ENCODE data around the gene PHKA1. TPM values are rescaled to one million over a fixed set of nuclear protein-coding genes. Genes with fewer than 3 reads are reported as not detected.
A peak's percentile ranks its signal among the peaks of the same experiment; 100 is the strongest.

PHKA1 gene
- total and polyA plus RNA-seq, 4 donors, result 0.57 to 5.5 (median 1.4) TPM

GRCh38 chrX:72621625-72622485 is 92.3 kb downstream of the PHKA1 start:
- Histone ChIP-seq H3K9me3 (ENCODE audit: control insufficient read depth in 4 of 4, low read length in 3 of 4) (no peaks in the 10 kb centered on the region), H3K9ac (ENCODE audit: low read depth in 1 of 2, low read length in 2 of 2) (no peak overlapping the region), H3K27ac (ENCODE audit: low read depth in 1 of 2, low read length in 2 of 2) (no peak overlapping the region), H3K27me3 (ENCODE audit: control insufficient read depth in 4 of 4, insufficient read depth in 4 of 4, low read length in 3 of 4) (no peaks in the 10 kb centered on the region), H3K36me3 (ENCODE audit: control insufficient read depth in 4 of 4, insufficient read depth in 3 of 4, low read depth in 1 of 4, low read length in 3 of 4) (peaks cover 0 to 2% (median 0%) of the 10 kb centered on the region in 4 donors), H3K4me1 (ENCODE audit: control insufficient read depth in 4 of 4, insufficient read depth in 4 of 4, low read length in 3 of 4) (no peaks in the 10 kb centered on the region), H3K4me3 (ENCODE audit: low read depth in 1 of 3, low read length in 3 of 3) (no peak overlapping the region)
- WGBS, result 89% methylated on average over 4 of the region's 4 CpGs
- TF ChIP-seq JUND (IDR thresholded peaks at IDR 0.05) (no peak), FOXA1 (IDR thresholded peaks at IDR 0.05) (no peak), RAD21 (IDR thresholded peaks at IDR 0.05) (no peak), FOXA2 (IDR thresholded peaks at IDR 0.05) (no peak), GABPA (IDR thresholded peaks at IDR 0.05 in 1 of 2, conservative IDR thresholded peaks at IDR 0.05 in 1 of 2) (no peak)
- no peak for DNase-seq (ENCODE audit: low spot score)

- Histone ChIP-seq H3K4me3 (ENCODE audit: low read depth in 1 of 3, low read length in 3 of 3) (no peak overlapping the region), H3K27me3 (ENCODE audit: control insufficient read depth in 4 of 4, insufficient read depth in 4 of 4, low read length in 3 of 4) (no peaks in the 10 kb centered on the region), H3K27ac (ENCODE audit: low read depth in 1 of 2, low read length in 2 of 2) (no peak overlapping the region), H3K9ac (ENCODE audit: low read depth in 1 of 2, low read length in 2 of 2) (no peak overlapping the region), H3K4me1 (ENCODE audit: control insufficient read depth in 4 of 4, insufficient read depth in 4 of 4, low read length in 3 of 4) (no peaks in the 10 kb centered on the region), H3K9me3 (ENCODE audit: control insufficient read depth in 4 of 4, low read length in 3 of 4) (no peaks in the 10 kb centered on the region), H3K36me3 (ENCODE audit: control insufficient read depth in 4 of 4, insufficient read depth in 3 of 4, low read depth in 1 of 4, low read length in 3 of 4) (peaks cover 0 to 2% (median 0%) of the 10 kb centered on the region in 4 donors)
- no peak for DNase-seq (ENCODE audit: low spot score)
- 16% methylated on average over 1 of the region's 1 CpG for whole genome bisulfite sequencing
- TF ChIP-seq RXRA (IDR thresholded peaks at IDR 0.05), result peak in 1 of 2 donors; percentile 19
- TF ChIP-seq TAF1 (conservative IDR thresholded peaks at IDR 0.05), result no peak
- TF ChIP-seq EGR1 (IDR thresholded peaks at IDR 0.05; ENCODE audit: low read depth in 2 of 2), result no peak
- TF ChIP-seq REST (IDR thresholded peaks at IDR 0.05), result no peak
- TF ChIP-seq YY1 (IDR thresholded peaks at IDR 0.05), result no peak
- no peak for TF ChIP-seq CTCF (IDR thresholded peaks at IDR 0.05; ENCODE audit: low read depth, low read length, missing input control)
- no peak for TF ChIP-seq SP1 (IDR thresholded peaks at IDR 0.05)
- no peak for TF ChIP-seq HNF4G (IDR thresholded peaks at IDR 0.05)
- peak in 1 of 2 donors; percentile 12 for TF ChIP-seq HNF4A (conservative IDR thresholded peaks at IDR 0.05)
- TF ChIP-seq ZBTB33 (IDR thresholded peaks at IDR 0.05), result no peak
- TF ChIP-seq GABPA (IDR thresholded peaks at IDR 0.05 in 1 of 2, conservative IDR thresholded peaks at IDR 0.05 in 1 of 2), result no peak
- TF ChIP-seq JUND (IDR thresholded peaks at IDR 0.05), result no peak
- TF ChIP-seq MAX (IDR thresholded peaks at IDR 0.05), result no peak
- no peak for TF ChIP-seq ATF3 (IDR thresholded peaks at IDR 0.05)
- TF ChIP-seq FOXA2 (IDR thresholded peaks at IDR 0.05), result no peak
Observed at GRCh38 chrX:72621163-72621562, 92.9 kb downstream of the PHKA1 start.

Data from liver (tissue), 9 donors.